Activated CD8-positive, alpha-beta T cell treated with anti-CD3 and anti-CD28 coated beads for 36 hours (primary cell): ENCODE results near the gene RP9. TPM values are rescaled to one million over a fixed set of nuclear protein-coding genes. Genes with fewer than 3 reads are reported as not detected.

Experiments
- ATAC-seq: fragments of 200-7000 bp; cut with Tn5 transposase; one replicate; pipeline ENCODE4 v1.10.0; 2021; ENCODE audit warnings: mild to moderate bottlenecking, moderate library complexity
- CTCF ChIA-PET: fragments of 350-600 bp; sonication (Branson Sonifier 250); formaldehyde crosslinking; loops from one replicate; lab custom pipeline; 2021; ENCODE audit warnings: antibody characterized with exemption; lab: Charles Lee
- POLR2A ChIA-PET: fragments of 350-600 bp; sonication (Branson Sonifier 250); formaldehyde crosslinking; loops from one replicate; lab custom pipeline; 2021; ENCODE audit warnings: antibody characterized with exemption; lab: Charles Lee
- DNase-seq: peaks from one replicate; pipeline ENCODE4 v3.0.0-alpha.2; 2020
- H3K27ac Mint-ChIP-seq: one replicate; pipeline ENCODE4 v1.8.0; 2021; ENCODE audit warnings: mild to moderate bottlenecking, mixed read lengths
- H3K27me3 Mint-ChIP-seq: one replicate; pipeline ENCODE4 v1.8.0; 2021; ENCODE audit warnings: mixed read lengths
- H3K36me3 Mint-ChIP-seq: one replicate; pipeline ENCODE4 v1.8.0; 2021; ENCODE audit warnings: low read depth, mixed read lengths
- H3K4me1 Mint-ChIP-seq: one replicate; pipeline ENCODE4 v1.8.0; 2021; ENCODE audit warnings: low read depth, mixed read lengths
- H3K4me3 Mint-ChIP-seq: one replicate; pipeline ENCODE4 v1.8.0; 2021; ENCODE audit warnings: mild to moderate bottlenecking, moderate library complexity, mixed read lengths
- H3K9me3 Mint-ChIP-seq: one replicate; pipeline ENCODE4 v1.8.0; 2021; ENCODE audit warnings: mixed read lengths
- CTCF ChIP-seq: fragments of 200-600 bp; IDR thresholded peaks from one replicate; pipeline ENCODE4 v1.8.0; 2022; ENCODE audit warnings: antibody characterized with exemption, mild to moderate bottlenecking
- intact Hi-C: fragments of 100-400 bp; cut with micrococcal nuclease; formaldehyde crosslinking; loops from one replicate; pipeline ENCODE4 v1.10.0; 2022
- total RNA-seq, 2 experiments: library from RNA; stranded (reverse); gene quantifications; one replicate each; pipeline ENCODE4 v1.2.3, GENCODE V29; 2021

Gene RP9
- total RNA-seq, 2 experiments from 2014 or later: 14.2 to 15.4 TPM

- Mint-ChIP-seq H3K4me1 (peaks cover 29% of the 10 kb centered on the region), H3K9me3 (no peaks in the 10 kb centered on the region), H3K4me3 (peak overlapping the region; percentile 70), H3K27me3 (peaks cover 10% of the 10 kb centered on the region), H3K27ac (no peak overlapping the region), H3K36me3 (no peaks in the 10 kb centered on the region)
- no peak for ATAC-seq
- intact Hi-C loops: loop anchor here (5.0 kb wide), 3 partner anchors 47 to 262 kb away; partner anchors contain the start of gene NT5C3A
- POLR2A ChIA-PET: no interaction called here
- CTCF ChIA-PET: interaction anchor here (0.5 to 6.6 kb wide), 16 partner anchors 8 to 311 kb away, joined by 3 to 75 read pairs (median 7); partner anchors contain the start of genes BBS9 and NT5C3A
- no peak for TF ChIP-seq CTCF
- DNase-seq: peak; percentile 12
Observed at GRCh38 chr7:33109758-33110238, 594 bp upstream of the RP9 start.

- H3K27me3 Mint-ChIP-seq: peaks cover 7% of the 10 kb centered on the region
- H3K4me3 Mint-ChIP-seq: peak overlapping the region; percentile 88
- DNase-seq: peak; percentile 47
- H3K4me1 Mint-ChIP-seq: peaks cover 35% of the 10 kb centered on the region
- H3K9me3 Mint-ChIP-seq: no peaks in the 10 kb centered on the region
- H3K27ac Mint-ChIP-seq: peak overlapping the region; percentile 70
- H3K36me3 Mint-ChIP-seq: no peaks in the 10 kb centered on the region
- ATAC-seq: no peak
- TF ChIP-seq CTCF: no peak
- POLR2A ChIA-PET: interaction anchor here (0.6 to 2.2 kb wide), 11 partner anchors 13 to 306 kb away, joined by 3 to 11 read pairs (median 3); partner anchors contain the start of genes KBTBD2 and NT5C3A
- intact Hi-C loops: loop anchor here (5.0 kb wide), 3 partner anchors 46 to 261 kb away; partner anchors contain the start of gene NT5C3A
- CTCF ChIA-PET: interaction anchor here (0.6 to 6.6 kb wide), 46 partner anchors 9 to 613 kb away, joined by 3 to 75 read pairs (median 4); partner anchors contain the start of genes BBS9, FKBP9 and NT5C3A
Observed at GRCh38 chr7:33108554-33109004, 625 bp downstream of the RP9 start.

- peaks cover 3% of the 10 kb centered on the region for H3K27me3 Mint-ChIP-seq
- peak; percentile 38 for ATAC-seq
- POLR2A ChIA-PET: interaction anchor here (0.9 to 2.2 kb wide), 5 partner anchors 44 to 313 kb away, joined by 3 to 11 read pairs (median 4); partner anchors contain the start of genes KBTBD2 and NT5C3A
- peak overlapping the region; percentile 25 for H3K27ac Mint-ChIP-seq
- H3K4me3 Mint-ChIP-seq: peak overlapping the region; percentile 88
- no peaks in the 10 kb centered on the region for H3K9me3 Mint-ChIP-seq
- peak; percentile 79 for DNase-seq
- H3K36me3 Mint-ChIP-seq: peaks cover 7% of the 10 kb centered on the region
- TF ChIP-seq CTCF: peak; percentile 70
- CTCF ChIA-PET: interaction anchor here (0.6 to 6.6 kb wide), 44 partner anchors 8 to 612 kb away, joined by 3 to 75 read pairs (median 6); partner anchors contain the start of genes BBS9, FKBP9 and NT5C3A
- peaks cover 35% of the 10 kb centered on the region for H3K4me1 Mint-ChIP-seq
- intact Hi-C loops: loop anchor here (5.0 kb wide), 3 partner anchors 45 to 260 kb away; partner anchors contain the start of gene NT5C3A
Observed at GRCh38 chr7:33107136-33108066, 1.8 kb downstream of the RP9 start.

- H3K27me3 Mint-ChIP-seq: no peaks in the 10 kb centered on the region
- no peak overlapping the region for H3K4me3 Mint-ChIP-seq
- no peak for DNase-seq
- intact Hi-C loops: no loop called here
- no peak for TF ChIP-seq CTCF
- no peak for ATAC-seq
- POLR2A ChIA-PET: no interaction called here
- peaks cover 29% of the 10 kb centered on the region for H3K36me3 Mint-ChIP-seq
- CTCF ChIA-PET: interaction anchor here (1.3 to 1.6 kb wide), 2 partner anchors 8 to 255 kb away, joined by 3 to 8 read pairs; no protein-coding TSS in a partner anchor
- no peaks in the 10 kb centered on the region for H3K9me3 Mint-ChIP-seq
- H3K27ac Mint-ChIP-seq: no peak overlapping the region
- H3K4me1 Mint-ChIP-seq: peaks cover 16% of the 10 kb centered on the region
Observed at GRCh38 chr7:33101906-33102305, 7.3 kb downstream of the RP9 start.
